GM12878 (cell line): ENCODE measurements around the gene ACSL1. TPM values are rescaled to one million over a fixed set of nuclear protein-coding genes. Genes with fewer than 3 reads are reported as not detected.

Experiments
- ATAC-seq: fragments of 200-7000 bp; cut with Tn5 transposase; 3 replicates; pipeline ENCODE4 v1.9.1; 2020; ENCODE audit warnings: mild to moderate bottlenecking, moderate library complexity
- BruUV-seq: library from RNA; stranded (reverse); fragments of 400-500 nt; replicated peaks from 2 replicates; lab custom pipeline; 2021; lab: Mats Ljungman, UMichigan
- CTCF ChIA-PET: fragments of 300-600 bp; sonication (Branson Sonifier 250); formaldehyde crosslinking; extraction: SDS; loops from one replicate; lab custom pipeline; 2021; ENCODE audit warnings: inconsistent platforms; lab: Yijun Ruan, JAX
- POLR2A ChIA-PET: fragments of 350-600 bp; formaldehyde crosslinking; extraction: SDS; loops from one replicate; lab custom pipeline; 2021; ENCODE audit warnings: inconsistent platforms; lab: Charles Lee
- RAD21 ChIA-PET: fragments of 300-600 bp; sonication (Branson Sonifier 250); formaldehyde crosslinking; loops from one replicate; lab custom pipeline; 2023; ENCODE audit warnings: antibody characterized with exemption; ENCODE audit not compliant: unreplicated experiment; lab: Charles Lee
- SMC1A ChIA-PET: fragments of 300-600 bp; sonication (Branson Sonifier 250); formaldehyde crosslinking; loops from one replicate; lab custom pipeline; 2023; ENCODE audit not compliant: unreplicated experiment, uncharacterized antibody; lab: Charles Lee
- DNase-seq: peaks from one replicate; pipeline ENCODE4 v3.0.0-alpha.2; 2011; ENCODE audit warnings: low read depth, low spot score
- FAIRE-seq: peaks from 3 replicates; lab custom pipeline; 2011; peaks lifted over from hg19 to GRCh38; lab: Jason Lieb, UNC
- H2AFZ ChIP-seq: 2 replicates; pipeline ENCODE4 v1.6.0; 2011; ENCODE audit warnings: low read depth, low read length, control low read depth; ENCODE audit not compliant: control insufficient read depth
- H3K27ac ChIP-seq: 2 replicates; pipeline ENCODE4 v1.5.1; 2011; ENCODE audit warnings: control low read depth; ENCODE audit not compliant: control insufficient read depth, insufficient read depth
- H3K27me3 ChIP-seq, 2 experiments: replicated peaks in 1 of 2; 2 replicates each; pipeline versions ENCODE4 v1.6.0 to v1.6.1; 2011; ENCODE audit warnings: low read length in 1 of 2; ENCODE audit not compliant: control insufficient read depth in 2 of 2, insufficient read depth in 2 of 2
- H3K36me3 ChIP-seq, 2 experiments: 2 replicates each; pipeline ENCODE4 v1.5.1; 2011; ENCODE audit warnings: low read length in 1 of 2; ENCODE audit not compliant: control insufficient read depth in 2 of 2, insufficient read depth in 2 of 2
- H3K4me1 ChIP-seq: 2 replicates; pipeline ENCODE4 v1.6.1; 2011; ENCODE audit warnings: mild to moderate bottlenecking, low read length, moderate library complexity, mixed read lengths; ENCODE audit not compliant: control insufficient read depth, insufficient read depth
- H3K4me2 ChIP-seq: 2 replicates; pipeline ENCODE4 v1.6.0; 2011; ENCODE audit warnings: control low read depth; ENCODE audit not compliant: control insufficient read depth, insufficient read depth
- H3K4me3 ChIP-seq: fragments of 200-600 bp; sonication (generic); 2 replicates; pipeline ENCODE4 v1.5.1; 2016
- H3K79me2 ChIP-seq: 2 replicates; pipeline ENCODE4 v1.6.0; 2011; ENCODE audit warnings: low read length; ENCODE audit not compliant: control insufficient read depth, insufficient read depth
- H3K9ac ChIP-seq: 2 replicates; pipeline ENCODE4 v1.8.0; 2011; ENCODE audit warnings: low read length, control low read depth, mixed read lengths; ENCODE audit not compliant: control insufficient read depth, insufficient read depth
- H3K9me3 ChIP-seq: replicated peaks from 3 replicates; pipeline ENCODE4 v1.5.1; 2011; ENCODE audit warnings: mild to moderate bottlenecking, low read length; ENCODE audit not compliant: control insufficient read depth, insufficient read depth
- H4K20me1 ChIP-seq: 2 replicates; pipeline ENCODE4 v1.6.0; 2011; ENCODE audit not compliant: control insufficient read depth, insufficient read depth
- ASH2L ChIP-seq: fragments of 300-600, 200-600 bp; sonication (generic); IDR thresholded peaks from 2 replicates; pipeline ENCODE4 v1.6.1; 2017; ENCODE audit warnings: low read depth, mild to moderate bottlenecking, borderline replicate concordance
- HDAC2 ChIP-seq: fragments of 200-600 bp; sonication (generic); IDR thresholded peaks from 2 replicates; pipeline ENCODE4 v1.6.1; 2017
- NR2C1 ChIP-seq: fragments of 450-650 bp; IDR thresholded peaks from 2 replicates; pipeline ENCODE4 v1.6.1; 2017; ENCODE audit warnings: antibody characterized with exemption, mild to moderate bottlenecking, moderate library complexity
- ZNF274 ChIP-seq: IDR thresholded peaks from one replicate; pipeline ENCODE4 v1.8.0; 2011; ENCODE audit not compliant: insufficient read length, insufficient read depth
- WGBS: methylation state at CpG from one replicate; pipeline ENCODE4 v1.1.6; 2016; ENCODE audit warnings: low lambda C conversion rate; ENCODE audit not compliant: insufficient replicate concordance, insufficient coverage; ENCODE audit errors: missing lambda C conversion rate; 5-methylcytosine and 5-hydroxymethylcytosine counted together
- in situ Hi-C: fragments of 300-500 bp; cut with MboI; formaldehyde crosslinking; loops from 9 replicates; pipeline ENCODE4 v1.14.3; 2018; ENCODE audit warnings: mixed read lengths
- intact Hi-C: fragments of 100-400 bp; cut with micrococcal nuclease; formaldehyde crosslinking; loops from one replicate; pipeline ENCODE4 v1.14.2; 2022; ENCODE audit not compliant: unreplicated experiment
- polyA plus RNA-seq, 11 experiments: library from polyadenylated mRNA; depleted of rRNA in 4 of 11; unstranded in 6 of 11; stranded (reverse) in 5 of 11; fragments of >200 nt; fragmentation: Nextera tagmentation in 4 of 11; fragmentation: Illumina TruSeq in 1 of 11; extraction: Ambion mirVana in 4 of 11; extraction: Trizol in 1 of 11; gene quantifications; 1 replicate in 1 of 11; 2 replicates in 10 of 11; pipeline versions ENCODE4 v1.2.1 to v1.2.3, GENCODE V29; 2011 to 2016; ENCODE audit warnings: inconsistent platforms in 2 of 11, missing spikeins in 2 of 11, low read depth in 1 of 11
- total RNA-seq, 4 experiments: library from RNA; depleted of rRNA in 3 of 4; stranded (reverse); fragments of >200 nt in 3 of 4; fragmentation: Illumina TruSeq in 1 of 4; extraction: Trizol in 1 of 4; gene quantifications; 2 replicates each; pipeline versions ENCODE4 v1.2.1 to v1.2.3, GENCODE V29; 2013 to 2021
- TF ChIP-seq, protein P1 (sequence below): IDR thresholded peaks from 2 replicates; pipeline ENCODE4 v1.6.1; 2012; ENCODE audit warnings: improper control_type of control experiment, low read depth, low read length; ENCODE audit not compliant: insufficient replicate concordance

ACSL1 gene
- total and polyA plus RNA-seq, 10 of the 15 experiments (the other 5 are each of a cell fraction or from before 2014, with no cell fraction given) = 30.7 to 68.1 (median 58.7) TPM

DNA sequence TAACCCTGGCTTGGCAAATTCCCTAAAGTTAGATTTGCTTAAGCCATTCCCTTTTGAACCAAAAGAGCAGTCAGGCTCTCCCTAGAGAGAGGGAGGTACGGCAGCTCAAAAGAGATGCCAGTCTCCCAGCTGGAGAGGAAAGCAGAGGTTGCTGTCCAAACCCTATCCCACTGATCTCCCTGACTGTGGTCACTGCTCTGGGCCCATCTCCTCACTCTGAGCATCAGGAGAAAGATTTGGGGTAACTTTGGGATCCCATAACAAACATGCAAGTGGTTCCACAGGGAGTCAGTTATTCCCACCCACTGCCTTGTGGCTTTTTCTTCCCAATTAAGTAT is 17.1 kb downstream of the ACSL1 start:
- H3K27me3 ChIP-seq = no peaks in the 10 kb centered on the region; a peak in 1 of 4 replicates
- RAD21 ChIA-PET = no interaction called here
- no peak overlapping the region for H3K9ac ChIP-seq
- 94% methylated on average over 1 of the region's 1 CpG for WGBS
- POLR2A ChIA-PET = interaction anchor here (0.6 to 0.8 kb wide), 2 partner anchors 15 to 69 kb away, joined by 3 to 6 read pairs; no protein-coding TSS in a partner anchor
- SMC1A ChIA-PET = interaction anchor here (1.0 to 2.4 kb wide), 6 partner anchors 11 to 174 kb away, joined by 3 to 7 read pairs (median 3); no protein-coding TSS in a partner anchor
- intact Hi-C loops = no loop called here
- FAIRE-seq = no peak
- H4K20me1 ChIP-seq = peaks cover 4% of the 10 kb centered on the region; the same call in 1 of the 2 replicates
- no peak for DNase-seq
- H3K27ac ChIP-seq = no peak overlapping the region
- no peak overlapping the region for H2AFZ ChIP-seq
- H3K36me3 ChIP-seq = peaks cover 6 to 8% of the 10 kb centered on the region in 2 experiments; a peak in 3 of 4 replicates
- H3K9me3 ChIP-seq = no peaks in the 10 kb centered on the region
- no peak overlapping the region for H3K4me3 ChIP-seq
- ATAC-seq = no peak
- in situ Hi-C loops = no loop called here
- H3K4me2 ChIP-seq = no peak overlapping the region
- CTCF ChIA-PET = interaction anchor here (0.6 to 0.7 kb wide), 2 partner anchors 16 to 63 kb away, joined by 3 read pairs; no protein-coding TSS in a partner anchor
- BruUV-seq = no TSS peak
- TF ChIP-seq HDAC2 = no peak
- no peak for TF ChIP-seq ZNF274
- peaks cover 20% of the 10 kb centered on the region for H3K4me1 ChIP-seq
- peaks cover 75% of the 10 kb centered on the region for H3K79me2 ChIP-seq

DNA sequence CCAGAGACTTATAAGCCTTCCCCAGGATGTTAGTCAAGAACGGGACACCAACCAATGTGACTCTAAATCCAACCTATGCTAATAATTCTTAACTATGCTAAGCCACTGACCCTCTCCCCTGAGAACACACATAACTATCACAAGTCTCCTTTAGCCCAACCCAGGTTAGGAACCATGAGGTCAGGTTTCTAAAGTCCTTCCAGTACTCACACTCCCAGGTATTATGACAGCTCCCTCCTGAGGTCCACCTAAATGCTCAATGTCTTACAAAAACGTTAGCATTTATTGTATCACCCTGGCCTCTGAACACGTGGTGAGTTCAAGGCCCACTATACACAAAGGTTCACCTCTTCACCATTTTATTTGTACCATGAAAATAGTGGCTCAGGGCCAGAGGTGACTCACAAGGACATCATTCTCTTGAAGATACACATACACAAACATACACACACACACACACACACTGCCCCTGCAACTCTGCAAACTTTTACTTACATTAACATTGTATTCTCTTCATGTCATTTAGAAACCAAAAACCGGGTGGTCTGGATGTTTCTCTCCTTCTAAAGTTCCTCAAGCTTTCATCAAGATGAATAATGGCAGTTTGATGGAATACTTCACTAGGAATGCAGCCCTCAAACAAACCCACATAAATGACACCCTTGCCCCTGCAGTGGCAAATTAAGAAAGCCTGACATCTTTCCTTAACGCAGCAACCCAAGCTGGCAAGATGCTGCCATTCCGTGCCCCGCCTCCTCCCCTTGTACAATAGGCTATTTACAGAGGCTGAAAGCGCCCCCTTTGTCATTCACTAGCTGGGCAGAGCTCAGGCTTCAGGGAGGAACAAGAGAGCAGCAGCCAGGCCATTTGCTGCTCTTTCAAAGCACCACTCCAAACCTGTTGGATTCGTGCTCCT is 17.7 kb downstream of the ACSL1 start:
- in situ Hi-C loops = no loop called here
- H3K36me3 ChIP-seq = peaks cover 6 to 7% of the 10 kb centered on the region in 2 experiments; a peak in 3 of 4 replicates
- FAIRE-seq (no peak), ATAC-seq (no peak), DNase-seq (no peak)
- H2AFZ ChIP-seq = no peak overlapping the region
- peaks cover 4% of the 10 kb centered on the region; the same call in 1 of the 2 replicates for H4K20me1 ChIP-seq
- POLR2A ChIA-PET = interaction anchor here (0.8 kb wide), 1 partner anchor 69 kb away, joined by 3 read pairs; no protein-coding TSS in a partner anchor
- intact Hi-C loops = no loop called here
- H3K9ac ChIP-seq = no peak overlapping the region
- RAD21 ChIA-PET = no interaction called here
- no TSS peak for BruUV-seq
- no peak overlapping the region for H3K4me3 ChIP-seq
- SMC1A ChIA-PET = interaction anchor here (1.0 to 2.4 kb wide), 8 partner anchors 9 to 175 kb away, joined by 3 to 7 read pairs (median 4); no protein-coding TSS in a partner anchor
- H3K79me2 ChIP-seq = peaks cover 74% of the 10 kb centered on the region
- TF ChIP-seq, protein P1, sequence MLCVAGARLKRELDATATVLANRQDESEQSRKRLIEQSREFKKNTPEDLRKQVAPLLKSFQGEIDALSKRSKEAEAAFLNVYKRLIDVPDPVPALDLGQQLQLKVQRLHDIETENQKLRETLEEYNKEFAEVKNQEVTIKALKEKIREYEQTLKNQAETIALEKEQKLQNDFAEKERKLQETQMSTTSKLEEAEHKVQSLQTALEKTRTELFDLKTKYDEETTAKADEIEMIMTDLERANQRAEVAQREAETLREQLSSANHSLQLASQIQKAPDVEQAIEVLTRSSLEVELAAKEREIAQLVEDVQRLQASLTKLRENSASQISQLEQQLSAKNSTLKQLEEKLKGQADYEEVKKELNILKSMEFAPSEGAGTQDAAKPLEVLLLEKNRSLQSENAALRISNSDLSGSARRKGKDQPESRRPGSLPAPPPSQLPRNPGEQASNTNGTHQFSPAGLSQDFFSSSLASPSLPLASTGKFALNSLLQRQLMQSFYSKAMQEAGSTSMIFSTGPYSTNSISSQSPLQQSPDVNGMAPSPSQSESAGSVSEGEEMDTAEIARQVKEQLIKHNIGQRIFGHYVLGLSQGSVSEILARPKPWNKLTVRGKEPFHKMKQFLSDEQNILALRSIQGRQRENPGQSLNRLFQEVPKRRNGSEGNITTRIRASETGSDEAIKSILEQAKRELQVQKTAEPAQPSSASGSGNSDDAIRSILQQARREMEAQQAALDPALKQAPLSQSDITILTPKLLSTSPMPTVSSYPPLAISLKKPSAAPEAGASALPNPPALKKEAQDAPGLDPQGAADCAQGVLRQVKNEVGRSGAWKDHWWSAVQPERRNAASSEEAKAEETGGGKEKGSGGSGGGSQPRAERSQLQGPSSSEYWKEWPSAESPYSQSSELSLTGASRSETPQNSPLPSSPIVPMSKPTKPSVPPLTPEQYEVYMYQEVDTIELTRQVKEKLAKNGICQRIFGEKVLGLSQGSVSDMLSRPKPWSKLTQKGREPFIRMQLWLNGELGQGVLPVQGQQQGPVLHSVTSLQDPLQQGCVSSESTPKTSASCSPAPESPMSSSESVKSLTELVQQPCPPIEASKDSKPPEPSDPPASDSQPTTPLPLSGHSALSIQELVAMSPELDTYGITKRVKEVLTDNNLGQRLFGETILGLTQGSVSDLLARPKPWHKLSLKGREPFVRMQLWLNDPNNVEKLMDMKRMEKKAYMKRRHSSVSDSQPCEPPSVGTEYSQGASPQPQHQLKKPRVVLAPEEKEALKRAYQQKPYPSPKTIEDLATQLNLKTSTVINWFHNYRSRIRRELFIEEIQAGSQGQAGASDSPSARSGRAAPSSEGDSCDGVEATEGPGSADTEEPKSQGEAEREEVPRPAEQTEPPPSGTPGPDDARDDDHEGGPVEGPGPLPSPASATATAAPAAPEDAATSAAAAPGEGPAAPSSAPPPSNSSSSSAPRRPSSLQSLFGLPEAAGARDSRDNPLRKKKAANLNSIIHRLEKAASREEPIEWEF = no peak
- TF ChIP-seq ASH2L (no peak), NR2C1 (no peak)
- WGBS = 73% methylated on average over 9 of the region's 9 CpGs
- no peak overlapping the region for H3K4me2 ChIP-seq
- H3K27ac ChIP-seq = no peak overlapping the region
- no peaks in the 10 kb centered on the region for H3K9me3 ChIP-seq
- no peaks in the 10 kb centered on the region; a peak in 1 of 4 replicates for H3K27me3 ChIP-seq
- peaks cover 15% of the 10 kb centered on the region for H3K4me1 ChIP-seq
- CTCF ChIA-PET = interaction anchor here (0.6 to 2.5 kb wide), 4 partner anchors 7 to 62 kb away, joined by 3 to 7 read pairs (median 3); no protein-coding TSS in a partner anchor
